HG03354 (cell line): ENCODE data around the gene MYL7.

Experiments used
- ATAC-seq: cut with Tn5 transposase; IDR thresholded peaks from one replicate; pipeline ENCODE4 v1.9.1; 2021; ENCODE audit warnings: mild to moderate bottlenecking; ENCODE audit not compliant: unreplicated experiment, poor library complexity, severe bottlenecking

Gene MYL7

GRCh38 chr7:44116087-44116788 is 24.9 kb downstream of the MYL7 start:
- ATAC-seq = no peak

DNA sequence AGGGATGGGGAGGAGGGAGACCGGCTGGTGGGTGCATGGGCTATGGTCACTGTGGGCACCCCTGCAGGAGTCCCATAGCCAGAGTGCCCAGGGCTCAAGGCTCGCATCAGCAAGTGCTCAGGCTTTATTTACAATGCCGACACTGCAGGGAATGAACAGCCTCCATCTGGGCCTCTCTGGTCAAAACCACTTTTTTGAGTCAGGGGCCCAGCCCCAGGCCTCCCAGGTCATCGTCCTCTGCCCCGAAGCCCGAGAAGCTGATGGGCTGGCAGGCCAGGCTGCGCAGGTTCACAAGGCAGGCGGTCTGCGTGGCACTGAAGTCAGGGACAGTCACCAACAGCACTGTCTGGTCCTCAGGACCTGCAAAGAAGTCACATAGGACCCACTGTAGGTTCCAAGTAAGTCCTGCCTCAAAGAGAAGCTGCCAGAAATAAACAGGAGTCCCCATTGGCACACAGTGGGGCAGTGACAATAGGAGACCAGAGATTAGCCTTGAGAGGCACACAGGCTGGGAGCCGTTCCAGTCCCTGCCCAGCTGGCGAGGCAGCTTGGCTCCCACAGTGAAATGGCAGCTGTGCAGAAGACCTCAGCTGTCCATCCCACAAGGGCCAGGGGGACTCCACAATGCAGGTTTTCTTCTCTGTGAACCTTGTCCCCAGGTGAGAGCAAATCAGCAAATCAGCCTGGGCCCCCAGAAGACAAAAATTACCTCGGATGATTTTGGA is 26.4 kb downstream of the MYL7 start:
- ATAC-seq = no peak

- ATAC-seq = no peak
These were observed 27.3 kb downstream of the MYL7 start for GRCh38 chr7:44113764-44114354.

DNA sequence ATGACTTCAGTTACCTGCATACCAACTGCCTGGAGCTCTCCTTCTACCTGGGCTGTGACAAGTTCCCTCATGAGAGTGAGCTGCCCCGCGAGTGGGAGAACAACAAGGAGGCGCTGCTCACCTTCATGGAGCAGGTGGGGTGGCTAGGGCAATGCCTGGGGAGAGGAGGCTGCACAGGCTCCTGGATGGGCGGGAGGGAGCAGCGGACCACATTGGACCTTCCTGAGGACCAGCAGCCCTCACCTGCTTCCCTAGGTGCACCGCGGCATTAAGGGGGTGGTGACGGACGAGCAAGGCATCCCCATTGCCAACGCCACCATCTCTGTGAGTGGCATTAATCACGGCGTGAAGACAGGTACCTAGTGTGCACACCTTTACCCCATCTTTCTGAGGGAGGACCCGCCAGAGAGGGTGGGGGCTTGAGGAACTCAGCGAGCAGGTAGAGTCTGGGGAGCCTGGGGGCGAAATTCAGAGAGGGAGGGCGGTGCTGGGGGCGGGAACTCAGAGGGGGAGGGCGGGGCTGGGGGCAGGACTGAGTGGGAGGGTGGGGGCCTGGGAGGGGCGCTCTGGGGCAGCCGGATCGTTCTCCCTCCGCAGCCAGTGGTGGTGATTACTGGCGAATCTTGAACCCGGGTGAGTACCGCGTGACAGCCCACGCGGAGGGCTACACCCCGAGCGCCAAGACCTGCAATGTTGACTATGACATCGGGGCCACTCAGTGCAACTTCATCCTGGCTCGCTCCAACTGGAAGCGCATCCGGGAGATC is 28.0 kb downstream of the MYL7 start:
- ATAC-seq = no peak

DNA sequence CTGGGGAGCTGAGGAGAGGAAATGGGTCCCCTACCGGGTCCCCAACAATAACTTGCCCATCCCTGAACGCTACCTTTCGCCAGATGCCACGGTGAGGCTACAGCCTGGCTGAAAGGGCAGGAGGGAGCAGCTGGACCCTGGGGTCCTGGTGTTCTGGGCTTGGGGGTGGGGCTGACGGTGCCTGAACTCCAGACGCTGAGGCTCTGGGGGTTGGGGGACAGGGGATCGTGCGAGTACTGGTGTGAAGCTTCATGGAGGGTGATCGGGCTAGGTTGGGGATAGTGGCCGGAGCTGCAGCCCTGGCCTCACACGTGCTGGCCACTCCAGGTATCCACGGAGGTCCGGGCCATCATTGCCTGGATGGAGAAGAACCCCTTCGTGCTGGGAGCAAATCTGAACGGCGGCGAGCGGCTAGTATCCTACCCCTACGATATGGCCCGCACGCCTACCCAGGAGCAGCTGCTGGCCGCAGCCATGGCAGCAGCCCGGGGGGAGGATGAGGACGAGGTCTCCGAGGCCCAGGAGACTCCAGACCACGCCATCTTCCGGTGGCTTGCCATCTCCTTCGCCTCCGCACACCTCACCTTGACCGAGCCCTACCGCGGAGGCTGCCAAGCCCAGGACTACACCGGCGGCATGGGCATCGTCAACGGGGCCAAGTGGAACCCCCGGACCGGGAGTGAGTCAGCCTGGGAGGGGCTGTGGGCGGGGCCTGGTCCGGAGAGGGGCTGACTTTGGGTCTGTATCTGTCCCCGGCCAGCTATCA is 28.7 kb downstream of the MYL7 start:
- ATAC-seq = no peak

DNA sequence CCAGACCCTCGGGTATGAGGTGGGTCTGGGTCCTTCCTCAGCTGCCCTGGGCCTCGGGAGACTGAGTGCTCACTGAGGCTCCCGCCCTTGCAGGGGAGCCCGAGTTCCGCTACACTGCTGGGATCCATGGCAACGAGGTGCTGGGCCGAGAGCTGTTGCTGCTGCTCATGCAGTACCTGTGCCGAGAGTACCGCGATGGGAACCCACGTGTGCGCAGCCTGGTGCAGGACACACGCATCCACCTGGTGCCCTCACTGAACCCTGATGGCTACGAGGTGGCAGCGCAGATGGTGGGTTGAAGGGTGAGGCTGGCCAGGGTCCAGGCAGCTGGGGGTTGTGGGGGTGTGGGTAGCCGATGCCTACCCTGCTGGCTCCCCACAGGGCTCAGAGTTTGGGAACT is 29.4 kb downstream of the MYL7 start:
- ATAC-seq = no peak

- ATAC-seq = no peak
These were observed 30.2 kb downstream of the MYL7 start for GRCh38 chr7:44110719-44111635.

GRCh38 chr7:44109991-44110390 is 31.1 kb downstream of the MYL7 start:
- no peak for ATAC-seq

DNA sequence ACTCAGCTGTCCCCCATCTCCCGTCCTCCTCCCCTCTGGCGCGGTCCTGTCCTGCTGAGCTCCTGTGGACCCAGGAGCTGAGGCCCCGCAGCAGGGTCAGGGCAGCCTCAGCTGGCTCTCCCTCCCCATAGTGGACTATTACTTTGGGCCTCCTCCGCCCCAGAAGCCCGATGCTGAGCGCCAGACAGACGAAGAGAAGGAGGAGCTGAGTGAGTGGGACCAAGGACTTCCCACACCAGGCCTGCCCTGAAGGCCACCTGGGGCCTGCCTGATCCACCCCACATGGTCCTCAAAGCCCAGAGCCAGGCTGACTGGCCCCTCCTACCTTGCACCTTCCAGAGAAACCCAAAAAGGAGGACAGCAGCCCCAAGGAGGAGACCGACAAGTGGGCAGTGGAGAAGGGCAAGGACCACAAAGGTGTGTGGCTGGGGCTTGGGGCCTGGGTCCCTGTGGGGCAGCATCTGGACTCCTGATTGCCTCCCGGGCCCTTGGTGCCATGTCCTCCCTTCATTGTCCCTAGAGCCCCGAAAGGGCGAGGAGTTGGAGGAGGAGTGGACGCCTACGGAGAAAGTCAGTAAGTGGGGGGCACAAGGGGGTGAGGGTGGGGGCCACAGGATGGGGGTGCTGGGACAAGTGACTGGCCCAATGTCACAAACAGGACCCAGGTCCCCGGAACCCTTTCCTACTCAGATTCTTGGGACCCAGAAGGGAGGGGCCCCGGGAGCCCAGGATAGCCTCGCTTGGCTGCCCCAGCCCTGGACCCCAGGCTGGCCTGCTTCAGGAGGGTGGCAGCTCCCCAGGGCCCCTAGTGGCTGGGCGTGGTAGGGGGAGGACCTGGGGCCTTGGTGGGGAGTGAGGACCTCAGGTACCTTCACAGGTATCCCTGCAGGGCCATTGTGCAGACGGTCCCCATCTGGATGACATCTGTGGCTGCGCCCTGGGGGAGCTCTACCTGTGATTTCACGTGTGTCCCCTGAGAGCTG is 32.1 kb downstream of the MYL7 start:
- ATAC-seq = no peak

DNA sequence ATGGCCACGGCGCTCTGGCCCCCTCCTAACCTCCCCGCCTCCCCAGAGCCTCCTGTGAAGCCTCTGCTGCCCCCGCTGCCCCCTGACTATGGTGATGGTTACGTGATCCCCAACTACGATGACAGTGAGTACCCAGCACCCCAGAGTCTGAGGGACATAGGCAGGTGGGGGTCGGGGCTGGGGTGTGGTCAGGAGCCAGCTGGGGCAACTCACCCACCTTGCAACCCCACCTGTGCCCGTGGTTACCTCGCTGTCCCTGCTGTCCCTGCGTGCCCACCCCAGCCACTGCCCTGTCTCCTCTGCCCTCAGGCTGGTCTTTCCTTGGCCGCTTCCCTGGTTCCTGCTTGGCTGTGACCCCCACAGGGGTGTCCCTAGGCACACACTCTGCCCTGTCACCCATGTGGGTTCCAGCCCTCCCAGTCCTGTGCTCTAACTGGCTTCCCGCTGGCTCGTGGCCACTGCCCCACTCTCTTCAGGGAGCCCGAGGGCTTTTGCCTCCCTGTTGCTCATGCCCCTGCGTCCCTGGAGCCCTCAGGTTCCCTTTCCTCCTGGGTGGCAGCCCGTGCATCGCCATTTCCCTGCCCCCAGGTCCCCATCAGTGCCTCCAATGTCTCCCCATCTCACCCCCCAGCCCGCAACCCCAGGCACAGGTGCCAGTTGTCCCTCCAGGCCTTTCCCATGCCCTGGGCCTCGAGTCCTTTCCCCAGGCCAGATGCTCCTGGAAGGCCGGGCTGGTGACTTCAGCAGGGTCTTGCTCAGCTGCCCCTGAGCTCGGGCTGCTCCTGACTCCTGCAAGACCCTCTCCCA is 33.0 kb downstream of the MYL7 start:
- ATAC-seq = no peak

- no peak for ATAC-seq
These were observed 33.8 kb downstream of the MYL7 start for GRCh38 chr7:44107116-44107960.

DNA sequence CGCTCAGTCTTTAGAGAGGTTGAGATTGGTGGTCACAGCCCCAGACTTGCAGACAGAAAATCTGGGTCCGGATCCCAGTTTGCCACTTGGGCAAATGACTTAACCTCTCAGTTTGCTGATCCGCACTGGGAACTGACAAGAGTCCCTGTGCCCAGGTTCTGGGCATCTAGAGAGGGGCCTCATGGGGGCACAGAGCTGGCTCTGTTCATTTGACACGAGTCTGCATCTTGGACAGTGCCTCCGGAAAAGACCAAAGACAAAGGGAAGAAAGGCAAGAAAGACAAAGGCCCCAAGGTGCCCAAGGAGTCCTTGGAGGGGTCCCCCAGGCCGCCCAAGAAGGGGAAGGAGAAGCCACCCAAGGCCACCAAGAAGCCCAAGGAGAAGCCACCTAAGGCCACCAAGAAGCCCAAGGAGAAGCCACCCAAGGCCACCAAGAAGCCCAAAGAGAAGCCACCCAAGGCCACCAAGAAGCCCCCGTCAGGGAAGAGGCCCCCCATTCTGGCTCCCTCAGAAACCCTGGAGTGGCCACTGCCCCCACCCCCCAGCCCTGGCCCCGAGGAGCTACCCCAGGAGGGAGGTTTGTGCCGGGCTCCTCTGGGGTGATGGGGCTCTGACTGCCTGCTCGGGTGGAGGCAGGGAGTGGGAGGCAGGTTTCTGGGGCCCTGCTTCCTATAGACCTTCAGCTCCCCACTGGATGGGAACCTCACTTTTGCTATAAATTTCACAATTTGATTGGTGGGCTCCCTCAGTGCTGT is 34.6 kb downstream of the MYL7 start:
- no peak for ATAC-seq

GRCh38 chr7:44105832-44106231 is 35.3 kb downstream of the MYL7 start:
- no peak for ATAC-seq

DNA sequence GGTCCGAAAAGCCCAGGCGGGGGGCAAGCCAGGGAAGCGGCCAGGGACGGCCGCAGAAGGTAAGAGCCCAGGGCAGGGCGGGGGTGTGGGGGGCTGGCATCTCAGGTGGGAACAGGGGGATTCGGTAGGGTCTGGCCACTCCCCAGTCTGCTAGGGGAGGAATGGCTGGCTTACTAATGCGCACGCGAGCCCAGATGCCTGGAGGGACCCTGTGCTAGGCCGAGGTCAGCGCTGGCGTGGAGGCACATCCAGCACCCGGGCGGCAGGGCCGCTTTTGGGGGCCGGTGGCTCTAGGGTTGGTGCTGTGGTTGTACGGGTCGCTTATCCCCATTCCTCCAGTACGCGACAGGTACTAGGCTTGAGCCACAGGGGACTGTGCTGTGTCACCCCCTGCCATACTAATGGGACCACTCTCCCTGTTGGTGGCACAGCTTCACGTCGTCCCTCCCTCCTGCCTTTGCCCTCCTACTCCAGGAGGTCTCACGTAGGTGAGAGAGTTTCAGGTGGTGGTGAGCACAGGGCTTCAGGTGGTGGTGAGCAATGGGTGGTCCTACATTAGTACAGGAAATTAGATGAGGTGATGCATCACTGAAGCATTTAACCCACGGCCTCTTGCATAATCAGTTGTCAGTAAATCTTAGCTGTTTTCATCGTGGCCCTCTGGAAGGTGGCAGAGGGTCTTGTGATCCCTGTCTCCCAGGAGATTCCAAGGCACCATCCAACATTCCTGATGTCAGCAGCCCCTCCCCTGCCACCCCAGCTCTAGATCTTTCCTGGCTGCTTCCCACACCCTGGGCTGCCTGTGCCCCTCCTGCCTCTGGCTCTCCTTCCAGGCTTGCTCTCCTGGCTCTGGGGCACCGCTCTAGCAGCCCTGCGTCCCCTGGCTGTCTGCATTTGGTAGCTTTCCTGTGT is 36.0 kb downstream of the MYL7 start:
- no peak for ATAC-seq
